OCI-LY1 (cell line): ENCODE results near the gene ACAA2.

Experiments
- H2AFZ ChIP-seq: fragments of 200-600 bp; sonication (generic), shearing (Covaris generic); 2 replicates; pipeline ENCODE4 v1.6.0; 2014; ENCODE audit warnings: antibody characterized with exemption, mild to moderate bottlenecking, low read length
- H3F3A ChIP-seq: fragments of 200-600 bp; sonication (generic), shearing (Covaris generic); 2 replicates; pipeline ENCODE4 v1.6.0; 2014; ENCODE audit warnings: mild to moderate bottlenecking, antibody characterized with exemption, low read length, moderate library complexity; ENCODE audit not compliant: insufficient read depth
- H3K27ac ChIP-seq: fragments of 200-600 bp; sonication (generic); 2 replicates; pipeline ENCODE4 v1.5.1; 2014; ENCODE audit warnings: low read length, mixed run types, mild to moderate bottlenecking, low read depth; ENCODE audit not compliant: poor library complexity, severe bottlenecking
- H3K27me3 ChIP-seq: fragments of 200-600 bp; sonication (generic); 2 replicates; pipeline ENCODE4 v1.6.0; 2014; ENCODE audit warnings: antibody characterized with exemption, mild to moderate bottlenecking, low read length, moderate library complexity; ENCODE audit not compliant: insufficient read depth
- H3K36me3 ChIP-seq: fragments of 200-600 bp; sonication (generic); 2 replicates; pipeline ENCODE4 v1.6.1; 2014; ENCODE audit warnings: mild to moderate bottlenecking, antibody characterized with exemption, low read length, moderate library complexity, mixed read lengths; ENCODE audit not compliant: insufficient read depth
- H3K4me1 ChIP-seq: fragments of 200-600 bp; sonication (generic); 2 replicates; pipeline ENCODE4 v1.5.1; 2014; ENCODE audit warnings: mild to moderate bottlenecking, low read length, moderate library complexity; ENCODE audit not compliant: insufficient read depth, severe bottlenecking
- H3K4me2 ChIP-seq: fragments of 200-600 bp; sonication (generic), shearing (Covaris generic); 2 replicates; pipeline ENCODE4 v1.6.1; 2014; ENCODE audit warnings: low read length
- H3K4me3 ChIP-seq: fragments of 200-600 bp; sonication (generic); 2 replicates; pipeline ENCODE4 v1.5.1; 2014; ENCODE audit warnings: low read length, low read depth, mild to moderate bottlenecking, mixed read lengths; ENCODE audit not compliant: poor library complexity, severe bottlenecking
- H3K79me2 ChIP-seq: fragments of 200-600 bp; shearing (Covaris generic); 2 replicates; pipeline ENCODE4 v1.6.1; 2016; ENCODE audit warnings: mixed run types, low read length, mixed read lengths; ENCODE audit not compliant: insufficient read depth
- H3K9ac ChIP-seq: fragments of 200-600 bp; sonication (generic), shearing (Covaris generic); 2 replicates; pipeline ENCODE4 v1.6.1; 2014; ENCODE audit warnings: mild to moderate bottlenecking, low read length, mixed read lengths
- H3K9me2 ChIP-seq: fragments of 200-600 bp; sonication (generic), shearing (Covaris generic); 2 replicates; pipeline ENCODE4 v1.6.1; 2014; ENCODE audit warnings: low read depth, mild to moderate bottlenecking, low read length, mixed read lengths
- H3K9me3 ChIP-seq: fragments of 200-600 bp; shearing (Covaris generic); 2 replicates; pipeline ENCODE4 v1.6.1; 2014; ENCODE audit warnings: low read length, mixed read lengths
- H4K20me1 ChIP-seq: fragments of 200-600 bp; sonication (generic), shearing (Covaris generic); 2 replicates; pipeline ENCODE4 v1.6.0; 2016; ENCODE audit warnings: mild to moderate bottlenecking, low read length; ENCODE audit not compliant: insufficient read depth
- CTCF ChIP-seq: fragments of 200-600 bp; sonication (generic), shearing (Covaris generic); IDR thresholded peaks from 2 replicates; pipeline ENCODE4 v1.5.1; 2017; ENCODE audit warnings: mild to moderate bottlenecking, antibody characterized with exemption, low read length, moderate library complexity, mixed read lengths
- EZH2 ChIP-seq: fragments of 200-600 bp; sonication (generic), shearing (Covaris generic); IDR thresholded peaks from 2 replicates; pipeline ENCODE4 v1.8.0; 2017; ENCODE audit warnings: borderline replicate concordance, mixed run types, mild to moderate bottlenecking, antibody characterized with exemption, low read length, moderate library complexity, mixed read lengths

ACAA2 gene

GRCh38 chr18:49841236-49842217 lies 28.2 kb upstream of the ACAA2 start:
- Histone ChIP-seq H3K9ac (no peak overlapping the region), H3K27me3 (no peaks in the 10 kb centered on the region), H3K4me2 (no peak overlapping the region), H3K9me3 (no peaks in the 10 kb centered on the region), H3K9me2 (no peaks in the 10 kb centered on the region), H2AFZ (no peak overlapping the region), H3K4me1 (no peaks in the 10 kb centered on the region), H3K27ac (no peak overlapping the region), H3K79me2 (no peaks in the 10 kb centered on the region), H3F3A (no peaks in the 10 kb centered on the region), H3K36me3 (no peaks in the 10 kb centered on the region), H3K4me3 (no peak overlapping the region), H4K20me1 (no peaks in the 10 kb centered on the region)
- TF ChIP-seq EZH2 (no peak), CTCF (no peak)

GRCh38 chr18:49839012-49839411 lies 25.7 kb upstream of the ACAA2 start:
- Histone ChIP-seq H3K4me3 (no peak overlapping the region), H3K79me2 (no peaks in the 10 kb centered on the region), H3K9ac (no peak overlapping the region), H3K4me1 (no peaks in the 10 kb centered on the region), H3K36me3 (no peaks in the 10 kb centered on the region), H3K9me2 (no peaks in the 10 kb centered on the region), H4K20me1 (no peaks in the 10 kb centered on the region), H3K27me3 (no peaks in the 10 kb centered on the region), H3K4me2 (no peak overlapping the region), H3K27ac (no peak overlapping the region), H2AFZ (no peak overlapping the region), H3F3A (no peaks in the 10 kb centered on the region), H3K9me3 (no peaks in the 10 kb centered on the region)
- TF ChIP-seq EZH2, result no peak
- no peak for TF ChIP-seq CTCF

GRCh38 chr18:49838381-49838780 lies 25.0 kb upstream of the ACAA2 start:
- no peak overlapping the region for H3K4me2 ChIP-seq
- H3K36me3 ChIP-seq, result no peaks in the 10 kb centered on the region
- no peaks in the 10 kb centered on the region for H3K79me2 ChIP-seq
- no peaks in the 10 kb centered on the region for H3K4me1 ChIP-seq
- no peak for TF ChIP-seq EZH2
- TF ChIP-seq CTCF, result no peak
- no peak overlapping the region for H3K4me3 ChIP-seq
- H3K9ac ChIP-seq, result no peak overlapping the region
- H3K9me2 ChIP-seq, result no peaks in the 10 kb centered on the region
- no peak overlapping the region for H2AFZ ChIP-seq
- no peaks in the 10 kb centered on the region for H3K9me3 ChIP-seq
- no peaks in the 10 kb centered on the region for H4K20me1 ChIP-seq
- H3K27ac ChIP-seq, result no peak overlapping the region
- H3F3A ChIP-seq, result no peaks in the 10 kb centered on the region
- no peaks in the 10 kb centered on the region for H3K27me3 ChIP-seq
